HUES64 (cell line): ENCODE results near the gene CSNK1G2.
A peak's percentile ranks its signal among the peaks of the same experiment; 100 is the strongest.

Experiments used
- H3K27ac ChIP-seq: 2 replicates; pipeline ENCODE4 v1.7.0; 2013; ENCODE audit warnings: low read depth, low read length, inconsistent platforms
- H3K27me3 ChIP-seq: 2 replicates; pipeline ENCODE4 v1.6.1; 2013; ENCODE audit warnings: mild to moderate bottlenecking, low read length; ENCODE audit not compliant: insufficient read depth
- H3K36me3 ChIP-seq: 2 replicates; pipeline ENCODE4 v1.6.1; 2013; ENCODE audit warnings: mild to moderate bottlenecking, low read length; ENCODE audit not compliant: insufficient read depth
- H3K4me1 ChIP-seq: 2 replicates; pipeline ENCODE4 v1.6.1; 2013; ENCODE audit warnings: mild to moderate bottlenecking, low read length, moderate library complexity; ENCODE audit not compliant: insufficient read depth
- H3K4me3 ChIP-seq: 2 replicates; pipeline ENCODE4 v1.5.1; 2013; ENCODE audit warnings: mild to moderate bottlenecking, low read length, moderate library complexity
- H3K9ac ChIP-seq: 2 replicates; pipeline ENCODE4 v1.6.1; 2013; ENCODE audit warnings: mild to moderate bottlenecking, low read depth, low read length
- H3K9me3 ChIP-seq: 2 replicates; pipeline ENCODE4 v1.6.1; 2013; ENCODE audit warnings: low read depth, low read length; ENCODE audit not compliant: insufficient read depth
- WGBS: fragments of 150-250, 120-280 bp; methylation state at CpG from one replicate; pipeline ENCODE4 v1.1.7; 2013; ENCODE audit warnings: missing lambda C conversion rate; 5-methylcytosine and 5-hydroxymethylcytosine counted together

CSNK1G2 gene

DNA sequence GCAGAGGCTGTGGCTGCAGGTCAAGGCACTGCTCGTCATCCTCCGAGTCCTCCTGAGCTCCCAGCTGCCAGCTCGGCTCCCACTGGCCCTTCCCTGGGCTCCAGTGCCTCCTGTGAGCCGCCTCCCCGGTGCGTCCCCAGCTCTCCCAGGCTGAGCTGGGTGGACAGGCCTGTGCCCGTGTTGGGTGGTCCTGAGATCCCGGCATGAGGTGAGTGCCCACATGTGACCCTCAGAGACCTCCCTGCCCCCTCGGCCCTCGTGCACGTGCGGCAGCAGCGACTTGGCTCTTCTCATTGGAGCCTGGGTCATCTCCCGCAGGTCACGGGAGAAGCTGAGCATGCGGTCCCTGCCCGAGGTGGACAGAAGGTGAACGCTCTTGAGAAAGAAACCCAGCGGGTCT lies 20.3 kb upstream of the CSNK1G2 start:
- 97% methylated on average over 19 of the region's 19 CpGs for WGBS
- Histone ChIP-seq H3K9me3 (no peaks in the 10 kb centered on the region), H3K36me3 (peaks cover 67% of the 10 kb centered on the region)

DNA sequence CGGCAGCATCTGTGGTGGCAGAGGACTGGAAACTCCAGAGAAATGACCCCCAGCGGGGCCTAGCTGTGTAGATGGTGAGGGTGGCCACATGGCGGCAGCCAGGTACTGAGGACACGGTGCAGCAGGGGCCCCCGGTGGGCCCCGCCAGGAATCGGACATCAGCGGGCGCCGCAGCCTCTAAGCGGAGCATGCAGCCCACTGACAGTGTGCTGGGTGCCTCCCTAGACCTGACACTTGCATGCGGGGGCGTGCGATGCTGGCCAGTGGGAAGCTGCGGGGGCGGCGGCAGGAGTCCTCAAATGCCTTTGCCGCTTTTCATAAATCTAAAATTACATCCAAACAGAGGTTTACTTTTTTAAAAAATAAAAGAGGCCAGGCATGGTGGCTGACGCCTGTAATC lies 19.6 kb upstream of the CSNK1G2 start:
- Histone ChIP-seq H3K9me3 (no peaks in the 10 kb centered on the region), H3K9ac (no peak overlapping the region)

More for the DNA sequence above, 20.3 kb upstream of the CSNK1G2 start:
- Histone ChIP-seq H3K27ac (no peak overlapping the region), H3K4me1 (no peaks in the 10 kb centered on the region), H3K9ac (no peak overlapping the region), H3K4me3 (no peak overlapping the region), H3K27me3 (no peaks in the 10 kb centered on the region)

DNA sequence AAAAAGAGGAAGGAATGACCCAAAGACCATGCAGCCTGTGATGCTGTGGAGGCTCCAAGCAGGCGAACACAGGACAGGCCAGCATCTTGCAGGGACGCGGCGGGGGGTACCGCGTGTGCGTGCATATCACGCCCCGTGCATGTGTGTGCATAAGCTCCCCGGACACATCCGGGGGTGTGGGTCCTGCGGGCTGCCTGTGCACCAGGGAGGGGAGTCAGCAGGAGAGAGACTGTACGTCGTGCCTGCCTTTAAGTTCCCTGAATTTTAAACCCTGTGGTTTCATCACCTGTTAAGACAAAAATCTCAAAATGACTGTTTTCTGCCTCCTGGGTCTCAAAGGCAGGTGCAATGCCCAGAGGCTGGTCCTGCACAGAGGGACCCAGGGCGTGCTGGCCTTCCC lies 19.1 kb upstream of the CSNK1G2 start:
- no peaks in the 10 kb centered on the region for H3K4me1 ChIP-seq
- H3K36me3 ChIP-seq: peaks cover 67% of the 10 kb centered on the region
- H3K4me3 ChIP-seq: no peak overlapping the region
- H3K27me3 ChIP-seq: no peaks in the 10 kb centered on the region
- H3K9ac ChIP-seq: no peak overlapping the region
- 97% methylated on average over 15 of the region's 15 CpGs for WGBS
- H3K27ac ChIP-seq: no peak overlapping the region
- H3K9me3 ChIP-seq: no peaks in the 10 kb centered on the region

More for the DNA sequence above, 19.6 kb upstream of the CSNK1G2 start:
- no peaks in the 10 kb centered on the region for H3K27me3 ChIP-seq
- peaks cover 67% of the 10 kb centered on the region for H3K36me3 ChIP-seq
- WGBS: 96% methylated on average over 19 of the region's 19 CpGs
- H3K4me1 ChIP-seq: no peaks in the 10 kb centered on the region
- no peak overlapping the region for H3K4me3 ChIP-seq
- H3K27ac ChIP-seq: no peak overlapping the region

DNA sequence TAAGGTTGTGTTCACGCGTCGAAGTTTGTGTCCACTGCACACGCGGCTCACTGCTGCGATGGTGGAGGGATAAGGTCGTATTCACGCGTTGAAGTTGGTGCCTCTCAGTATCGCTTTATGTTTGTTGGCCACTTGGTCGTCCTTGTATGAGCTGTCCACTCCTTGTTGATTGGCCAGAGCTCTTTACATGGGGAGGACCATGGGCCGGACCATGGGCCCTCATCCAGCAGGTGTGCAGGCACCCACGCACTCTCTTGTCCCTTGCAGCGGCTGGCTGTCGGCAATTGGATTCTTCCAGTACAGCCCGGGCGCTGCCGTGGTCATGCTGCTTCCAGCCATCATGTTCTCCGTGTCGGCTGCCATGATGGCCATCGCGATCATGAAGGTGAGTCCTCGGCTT lies 18.2 kb upstream of the CSNK1G2 start:
- H3K9me3 ChIP-seq: no peaks in the 10 kb centered on the region
- WGBS: 92% methylated on average over 23 of the region's 23 CpGs
- H3K9ac ChIP-seq: no peak overlapping the region
- H3K4me3 ChIP-seq: no peak overlapping the region
- H3K4me1 ChIP-seq: no peaks in the 10 kb centered on the region
- H3K27me3 ChIP-seq: no peaks in the 10 kb centered on the region
- no peak overlapping the region for H3K27ac ChIP-seq
- peaks cover 63% of the 10 kb centered on the region for H3K36me3 ChIP-seq

DNA sequence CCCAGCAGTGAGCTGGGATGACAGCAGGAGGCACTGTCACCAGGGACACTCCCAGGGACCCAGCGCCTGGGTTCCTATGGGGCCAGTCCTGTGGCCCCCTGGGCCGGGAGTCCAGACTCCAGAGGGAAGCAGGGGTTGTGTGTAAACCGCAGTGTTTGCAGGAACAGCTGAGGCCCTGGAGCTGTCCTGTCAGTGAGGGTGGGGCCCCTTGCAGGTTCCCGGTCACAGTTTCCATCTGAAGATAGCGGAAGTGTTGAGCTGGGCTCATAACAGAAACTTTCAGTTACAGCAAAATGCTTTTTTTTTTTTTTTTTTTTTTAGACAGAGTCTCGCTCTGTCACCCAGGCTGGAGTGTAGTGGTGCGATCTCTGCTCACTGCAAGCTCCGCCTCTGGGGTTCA lies 17.7 kb upstream of the CSNK1G2 start:
- H3K36me3 ChIP-seq: peaks cover 58% of the 10 kb centered on the region
- 88% methylated on average over 8 of the region's 8 CpGs for WGBS
- no peak overlapping the region for H3K9ac ChIP-seq
- no peak overlapping the region for H3K27ac ChIP-seq
- H3K4me1 ChIP-seq: no peaks in the 10 kb centered on the region
- no peaks in the 10 kb centered on the region for H3K9me3 ChIP-seq
- H3K27me3 ChIP-seq: no peaks in the 10 kb centered on the region
- H3K4me3 ChIP-seq: no peak overlapping the region

DNA sequence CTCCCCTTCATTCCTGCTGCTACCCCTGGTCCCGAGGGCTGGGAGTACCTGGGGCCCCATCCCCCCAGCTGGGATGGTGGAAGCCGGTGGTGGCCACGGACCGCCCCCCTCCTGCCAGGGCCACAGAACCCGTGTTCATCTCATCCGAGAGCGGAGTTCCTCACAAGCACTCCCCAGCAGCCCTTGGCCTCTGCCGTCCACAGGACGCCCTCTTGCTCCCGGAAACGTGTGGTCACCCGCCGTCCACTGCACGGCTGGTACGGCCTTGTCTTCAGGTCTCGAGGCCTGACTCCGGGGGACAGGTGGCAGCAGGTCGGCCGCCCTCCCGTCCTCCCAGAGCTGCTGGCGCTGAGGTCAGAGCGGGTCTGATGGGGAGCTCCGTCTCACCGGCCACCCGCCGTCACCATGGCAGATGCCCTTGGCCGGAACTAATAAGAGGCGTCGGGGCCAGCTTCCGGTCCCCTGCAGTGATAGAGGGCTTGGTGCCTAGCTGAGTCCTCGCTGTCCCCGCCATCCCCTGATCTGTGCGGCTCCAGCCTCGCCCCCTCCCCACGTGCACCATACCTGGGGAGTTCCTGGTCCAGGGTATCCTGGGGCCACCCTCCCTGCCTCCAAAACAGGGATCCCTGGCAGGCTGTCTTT lies 16.5 kb upstream of the CSNK1G2 start:
- Histone ChIP-seq H3K27me3 (no peaks in the 10 kb centered on the region), H3K27ac (no peak overlapping the region), H3K36me3 (peaks cover 49% of the 10 kb centered on the region), H3K4me1 (no peaks in the 10 kb centered on the region), H3K9ac (no peak overlapping the region), H3K4me3 (no peak overlapping the region), H3K9me3 (no peaks in the 10 kb centered on the region)
- 95% methylated on average over 35 of the region's 35 CpGs for WGBS

DNA sequence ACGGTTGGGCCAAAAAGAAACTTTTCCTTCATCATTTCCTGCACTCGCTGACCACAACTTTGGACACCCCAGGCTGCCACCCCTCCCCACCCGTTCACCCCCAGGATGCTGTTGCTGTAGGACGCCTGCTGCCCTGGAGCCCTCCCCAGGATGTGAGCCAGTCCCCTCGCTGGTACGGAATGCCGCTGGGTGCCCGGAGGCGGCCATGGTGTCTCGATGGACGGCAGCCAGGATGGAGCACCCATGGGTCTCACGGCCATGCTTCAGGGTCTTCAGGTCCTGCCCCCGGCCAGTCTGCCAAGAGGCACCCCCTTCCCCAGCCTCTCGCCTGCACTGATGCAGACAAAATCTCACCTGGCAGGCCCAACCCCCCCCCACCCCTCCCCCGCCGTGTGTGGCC lies 15.4 kb upstream of the CSNK1G2 start:
- no peak overlapping the region for H3K27ac ChIP-seq
- peaks cover 41% of the 10 kb centered on the region for H3K36me3 ChIP-seq
- H3K9me3 ChIP-seq: no peaks in the 10 kb centered on the region
- 92% methylated on average over 16 of the region's 16 CpGs for WGBS
- H3K4me3 ChIP-seq: no peak overlapping the region
- H3K27me3 ChIP-seq: no peaks in the 10 kb centered on the region
- H3K9ac ChIP-seq: no peak overlapping the region
- H3K4me1 ChIP-seq: no peaks in the 10 kb centered on the region

DNA sequence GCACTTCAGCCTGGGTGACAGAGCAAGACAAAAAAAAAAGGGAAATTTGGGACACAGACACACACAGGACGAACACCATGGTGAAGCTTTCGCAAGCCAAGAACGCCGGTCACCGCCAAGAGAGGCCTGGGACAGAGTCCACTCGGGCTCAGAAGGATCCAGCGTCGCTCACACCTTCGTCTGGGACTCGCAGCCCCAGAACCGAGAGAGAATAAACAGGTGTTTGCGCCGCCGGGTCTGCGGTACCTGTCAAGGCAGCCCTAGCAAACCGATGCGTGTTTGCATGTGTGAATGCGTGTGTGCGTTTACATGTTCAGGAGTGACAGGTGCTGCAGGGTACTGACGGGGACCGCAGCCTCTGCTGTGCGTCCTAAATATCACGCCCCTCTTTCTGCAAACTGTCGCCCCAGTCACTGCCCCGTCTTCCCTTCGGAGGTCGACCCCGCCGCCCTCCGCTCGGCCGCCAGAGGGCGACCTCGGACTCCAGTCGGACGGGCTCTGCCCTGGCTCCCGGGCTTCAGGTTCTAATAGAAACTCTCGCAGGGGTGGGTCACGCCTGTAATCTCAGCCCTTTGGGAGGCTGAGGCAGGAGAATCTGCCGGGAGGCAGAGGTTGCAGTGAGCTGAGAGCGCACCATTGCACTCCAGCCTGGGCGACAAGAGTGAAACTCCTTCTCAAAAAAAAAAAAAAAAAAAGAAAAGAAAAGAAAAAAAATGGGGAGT lies 11.8 kb upstream of the CSNK1G2 start:
- H3K4me3 ChIP-seq: peak overlapping the region; percentile 44
- H3K4me1 ChIP-seq: no peaks in the 10 kb centered on the region
- no peak overlapping the region for H3K27ac ChIP-seq
- H3K9me3 ChIP-seq: no peaks in the 10 kb centered on the region
- 22% methylated on average over 40 of the region's 42 CpGs for WGBS
- H3K27me3 ChIP-seq: no peaks in the 10 kb centered on the region
- no peak overlapping the region for H3K9ac ChIP-seq
- H3K36me3 ChIP-seq: peaks cover 9% of the 10 kb centered on the region

DNA sequence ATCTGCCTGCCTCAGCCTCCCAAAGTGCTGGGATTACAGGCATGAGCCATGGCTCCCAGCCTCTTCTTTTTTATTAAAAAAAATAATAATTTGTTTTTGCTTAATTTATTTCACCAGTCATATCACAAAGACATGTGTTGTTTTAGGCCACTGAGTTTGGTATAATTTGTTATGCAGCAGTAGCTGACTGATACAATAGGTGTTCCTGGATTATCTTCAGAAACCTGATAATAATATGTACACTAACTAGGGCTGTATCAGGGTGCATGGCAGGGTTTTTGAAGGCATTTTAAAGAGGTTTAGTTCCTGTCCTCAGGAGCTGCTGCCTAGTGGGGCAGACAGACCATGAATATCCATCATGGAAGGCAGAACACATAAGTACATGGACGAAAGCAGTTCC lies 9.5 kb upstream of the CSNK1G2 start:
- Histone ChIP-seq H3K9me3 (no peaks in the 10 kb centered on the region), H3K4me1 (no peaks in the 10 kb centered on the region), H3K27ac (no peak overlapping the region), H3K36me3 (no peaks in the 10 kb centered on the region), H3K27me3 (no peaks in the 10 kb centered on the region), H3K4me3 (no peak overlapping the region), H3K9ac (no peak overlapping the region)
- WGBS: 96% methylated on average over 1 of the region's 1 CpG

DNA sequence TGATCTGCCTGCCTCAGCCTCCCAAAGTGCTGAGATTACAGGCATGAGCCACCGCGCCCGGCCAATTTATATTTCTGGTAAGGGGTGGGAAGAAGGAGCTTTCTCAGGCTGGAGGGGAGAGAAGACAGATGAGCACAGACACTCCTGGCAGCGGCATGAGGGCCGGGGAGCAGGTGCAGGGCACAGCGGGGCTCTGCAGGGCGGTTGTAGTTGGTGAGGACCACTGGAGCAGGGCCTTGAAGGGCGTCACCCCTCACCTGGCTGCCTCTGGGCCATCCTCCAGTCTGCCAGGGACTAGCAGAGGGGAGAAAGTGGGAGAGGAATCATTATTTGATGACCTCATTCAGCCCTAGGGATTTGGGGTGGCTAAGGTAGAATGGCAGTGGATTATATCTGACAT lies 8.6 kb upstream of the CSNK1G2 start:
- H3K36me3 ChIP-seq: no peaks in the 10 kb centered on the region
- 83% methylated on average over 8 of the region's 8 CpGs for WGBS
- H3K27me3 ChIP-seq: no peaks in the 10 kb centered on the region
- no peaks in the 10 kb centered on the region for H3K4me1 ChIP-seq
- no peak overlapping the region for H3K27ac ChIP-seq
- no peaks in the 10 kb centered on the region for H3K9me3 ChIP-seq
- no peak overlapping the region for H3K9ac ChIP-seq
- H3K4me3 ChIP-seq: no peak overlapping the region

DNA sequence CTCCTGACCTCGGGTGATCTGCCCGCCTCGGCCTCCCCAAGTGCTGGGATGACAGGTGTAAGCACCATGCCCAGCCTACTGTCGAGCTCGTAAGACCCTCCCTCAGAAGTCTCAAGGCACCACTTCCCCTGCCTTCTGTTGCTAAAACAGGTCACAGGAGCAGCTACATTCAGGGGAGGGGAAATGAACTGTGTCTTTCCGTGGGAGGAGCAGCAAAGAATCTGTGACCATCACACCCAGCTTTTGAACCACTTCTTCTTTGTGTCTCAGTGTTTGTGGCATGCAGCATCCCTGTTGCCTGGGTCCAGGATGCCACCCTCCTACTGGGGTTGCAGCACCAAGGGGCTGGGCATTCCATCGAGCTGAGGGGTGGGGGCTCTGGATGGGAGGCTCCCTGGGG lies 7.7 kb upstream of the CSNK1G2 start:
- no peak overlapping the region for H3K9ac ChIP-seq
- no peak overlapping the region for H3K4me3 ChIP-seq
- WGBS: 89% methylated on average over 7 of the region's 7 CpGs
- no peaks in the 10 kb centered on the region for H3K9me3 ChIP-seq
- no peak overlapping the region for H3K27ac ChIP-seq
- no peaks in the 10 kb centered on the region for H3K4me1 ChIP-seq
- no peaks in the 10 kb centered on the region for H3K27me3 ChIP-seq
- no peaks in the 10 kb centered on the region for H3K36me3 ChIP-seq
